Measurements from ENCODE around the gene CHCHD6.

The CHCHD6 gene

DNA sequence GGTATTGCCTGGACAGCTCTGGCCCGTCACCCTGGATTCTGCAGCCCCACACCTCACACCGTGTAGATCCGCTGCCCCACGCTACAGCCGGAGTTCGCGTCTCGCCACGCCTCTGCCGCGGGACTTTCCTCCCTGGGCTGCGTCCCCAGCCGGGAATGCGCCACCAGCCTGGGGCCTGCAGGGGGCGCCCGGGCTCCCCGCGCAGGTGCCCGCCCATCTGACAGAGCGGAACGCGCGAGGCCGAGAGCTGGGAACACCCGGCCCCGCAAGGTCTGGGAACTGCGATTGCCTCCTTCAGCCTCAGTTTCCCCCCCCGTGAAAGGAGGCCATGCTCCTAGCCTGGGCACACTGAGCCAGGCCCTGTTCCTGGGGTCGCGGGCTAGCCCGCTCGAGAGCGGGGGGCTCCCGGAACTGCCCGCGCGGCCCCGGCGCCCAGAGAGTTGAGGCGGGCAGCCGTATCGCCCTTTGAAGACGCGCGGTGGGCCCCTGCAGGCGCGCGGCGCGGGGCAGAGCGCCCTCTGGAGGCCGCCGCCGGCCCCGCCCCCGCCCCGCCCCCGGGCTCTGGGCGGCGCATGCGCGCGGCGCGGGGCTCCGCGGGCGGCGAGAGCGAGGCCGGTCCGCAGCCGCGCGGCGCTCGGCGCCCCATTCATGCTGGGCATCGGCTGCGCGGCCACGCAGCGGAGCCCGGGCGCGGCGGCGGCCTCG is 278.6 kb downstream of the CHCHD6 start, which contains the start of gene PLXNA1:
TSS of gene PLXNA1 (plus strand) at position 645 of the 705 bp plus-strand sequence. CDS start 5,479 bp downstream, outside the sequence.
- H3K4me3 ChIP-seq (ENCODE audit: low read depth, low read length): peak within 1 kb of the TSS; percentile 87
- TF ChIP-seq, protein P1, sequence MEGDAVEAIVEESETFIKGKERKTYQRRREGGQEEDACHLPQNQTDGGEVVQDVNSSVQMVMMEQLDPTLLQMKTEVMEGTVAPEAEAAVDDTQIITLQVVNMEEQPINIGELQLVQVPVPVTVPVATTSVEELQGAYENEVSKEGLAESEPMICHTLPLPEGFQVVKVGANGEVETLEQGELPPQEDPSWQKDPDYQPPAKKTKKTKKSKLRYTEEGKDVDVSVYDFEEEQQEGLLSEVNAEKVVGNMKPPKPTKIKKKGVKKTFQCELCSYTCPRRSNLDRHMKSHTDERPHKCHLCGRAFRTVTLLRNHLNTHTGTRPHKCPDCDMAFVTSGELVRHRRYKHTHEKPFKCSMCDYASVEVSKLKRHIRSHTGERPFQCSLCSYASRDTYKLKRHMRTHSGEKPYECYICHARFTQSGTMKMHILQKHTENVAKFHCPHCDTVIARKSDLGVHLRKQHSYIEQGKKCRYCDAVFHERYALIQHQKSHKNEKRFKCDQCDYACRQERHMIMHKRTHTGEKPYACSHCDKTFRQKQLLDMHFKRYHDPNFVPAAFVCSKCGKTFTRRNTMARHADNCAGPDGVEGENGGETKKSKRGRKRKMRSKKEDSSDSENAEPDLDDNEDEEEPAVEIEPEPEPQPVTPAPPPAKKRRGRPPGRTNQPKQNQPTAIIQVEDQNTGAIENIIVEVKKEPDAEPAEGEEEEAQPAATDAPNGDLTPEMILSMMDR (IDR thresholded peaks at IDR 0.05; ENCODE audit: low read depth, low read length): peak; percentile 92

DNA sequence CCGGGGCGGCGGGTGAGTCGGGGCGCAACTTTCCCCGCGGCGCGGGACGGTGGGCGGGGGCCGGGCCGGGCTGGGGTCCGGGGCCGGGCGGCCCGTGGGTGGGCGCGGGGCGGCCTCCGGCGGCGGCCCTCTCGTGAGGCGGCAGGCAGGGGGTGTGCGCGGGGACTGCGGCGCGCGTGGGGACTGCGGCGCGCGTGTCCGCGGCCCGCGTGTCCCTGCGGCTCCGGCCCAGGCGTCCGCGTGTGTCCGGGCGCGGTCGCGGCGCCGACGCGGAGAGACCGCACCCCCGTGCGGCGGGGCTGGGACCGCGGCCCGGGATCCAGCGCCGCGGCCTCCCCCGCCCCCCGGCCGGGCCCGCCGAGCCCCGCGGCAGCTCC is 279.2 kb downstream of the CHCHD6 start:
- H3K4me3 ChIP-seq (ENCODE audit: low read depth, low read length): peak overlapping the region; percentile 87
- TF ChIP-seq, protein P1 (IDR thresholded peaks at IDR 0.05; ENCODE audit: low read depth, low read length): no peak

DNA sequence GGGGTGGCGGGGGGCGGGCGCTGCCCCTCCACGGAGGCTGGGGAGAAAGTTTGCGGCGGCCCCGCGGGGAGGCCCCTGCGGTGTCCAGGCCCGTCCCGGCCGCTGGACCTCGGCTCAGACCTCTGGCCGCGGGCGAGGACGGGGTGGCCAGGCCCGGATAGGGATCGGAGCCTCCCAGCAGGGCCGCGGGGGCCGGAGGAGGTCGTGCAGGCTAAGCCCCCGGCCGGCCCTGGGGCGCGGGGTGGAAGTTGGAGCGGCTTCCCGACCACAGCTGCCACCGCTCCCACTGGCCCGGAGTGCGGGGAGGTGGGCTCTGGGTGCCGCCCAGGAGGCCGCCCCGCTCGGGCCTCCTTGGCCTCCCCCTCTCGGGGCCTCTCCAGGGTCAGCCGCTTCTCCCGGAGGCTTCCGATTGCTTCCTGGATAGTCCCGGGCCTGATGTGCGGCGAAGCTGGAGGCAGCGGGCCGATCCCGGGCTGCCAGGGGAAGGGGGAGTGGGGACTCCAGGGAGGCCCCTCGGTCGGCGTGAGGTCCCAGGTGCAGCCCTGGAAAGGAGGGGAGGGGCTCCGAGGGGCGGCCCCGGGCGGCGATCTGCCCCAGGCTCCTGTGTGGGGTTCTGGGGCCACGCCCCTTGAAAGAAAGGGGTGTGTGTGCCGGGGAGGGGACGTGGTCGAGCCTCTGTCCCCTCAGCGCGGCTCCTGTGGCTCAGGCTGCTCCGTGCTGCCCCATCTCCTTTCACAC is 279.8 kb downstream of the CHCHD6 start:
- TF ChIP-seq, protein P1 (IDR thresholded peaks at IDR 0.05; ENCODE audit: low read depth, low read length): no peak
- peak overlapping the region; percentile 87 for H3K4me3 ChIP-seq (ENCODE audit: low read depth, low read length)

GRCh38 chr3:126984391-126985131 is 280.5 kb downstream of the CHCHD6 start:
- TF ChIP-seq, protein P1 (IDR thresholded peaks at IDR 0.05; ENCODE audit: low read depth, low read length): no peak
- H3K4me3 ChIP-seq (ENCODE audit: low read depth, low read length): peak overlapping the region; percentile 87

DNA sequence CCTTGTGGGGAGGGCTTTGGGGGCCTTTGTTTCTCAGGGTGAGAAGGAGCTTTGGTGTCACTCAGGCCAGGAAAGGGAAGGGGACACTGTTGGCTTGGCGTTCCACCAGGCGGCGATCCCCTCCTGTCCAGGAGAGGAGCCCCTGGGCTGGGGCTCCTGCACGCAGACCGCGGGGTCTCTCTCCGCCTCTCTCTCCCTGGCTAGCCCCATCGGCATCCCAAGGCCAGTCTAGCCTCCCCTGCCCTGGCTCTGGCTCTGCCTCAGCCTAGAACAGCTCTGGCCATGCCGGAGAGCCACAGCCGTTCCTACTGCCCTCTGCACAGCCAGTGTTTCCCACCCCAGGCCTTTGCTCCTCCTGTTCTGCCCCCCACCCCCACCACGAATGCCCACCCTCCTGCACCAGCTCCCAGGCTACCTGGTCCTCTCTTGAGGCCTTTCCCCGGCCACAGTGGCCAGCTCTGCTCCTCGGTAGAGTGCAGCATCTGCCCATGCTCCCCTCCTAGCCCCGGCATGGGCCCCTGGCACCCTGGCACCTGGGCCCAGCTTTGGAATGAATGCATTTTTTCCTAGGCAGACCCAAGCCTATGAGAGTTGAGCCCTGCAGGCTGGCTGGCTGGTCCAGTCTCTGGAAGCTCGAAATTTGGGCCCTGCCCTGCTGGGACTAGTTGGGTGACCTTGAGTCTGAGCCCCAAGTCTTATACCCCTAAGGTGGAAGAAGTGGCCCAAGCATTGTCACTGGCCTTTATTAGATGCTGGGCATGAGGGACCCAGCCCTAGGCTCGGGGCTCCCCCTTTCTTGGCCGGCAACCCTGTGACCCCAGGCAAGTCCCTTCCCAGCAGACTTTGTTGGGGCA is 281.3 kb downstream of the CHCHD6 start:
- TF ChIP-seq, protein P1 (IDR thresholded peaks at IDR 0.05; ENCODE audit: low read depth, low read length): no peak
- H3K4me3 ChIP-seq (ENCODE audit: low read depth, low read length): peak overlapping the region; percentile 87; the same call in 1 of the 2 replicates

- TF ChIP-seq, protein P1 (IDR thresholded peaks at IDR 0.05; ENCODE audit: low read depth, low read length): no peak
- H3K4me3 ChIP-seq (ENCODE audit: low read depth, low read length): no peak overlapping the region
Measured at GRCh38 chr3:126986001-126986400, 282.0 kb downstream of the CHCHD6 start.

All from WI38 (cell line).